ENCODE measurements around the gene HAS3.
"Not testable (repeated sequence)": the region's sequence is repeated elsewhere in the genome, so short reads cannot be mapped to it uniquely, and the experiment has no call there.

Gene HAS3, protein sequence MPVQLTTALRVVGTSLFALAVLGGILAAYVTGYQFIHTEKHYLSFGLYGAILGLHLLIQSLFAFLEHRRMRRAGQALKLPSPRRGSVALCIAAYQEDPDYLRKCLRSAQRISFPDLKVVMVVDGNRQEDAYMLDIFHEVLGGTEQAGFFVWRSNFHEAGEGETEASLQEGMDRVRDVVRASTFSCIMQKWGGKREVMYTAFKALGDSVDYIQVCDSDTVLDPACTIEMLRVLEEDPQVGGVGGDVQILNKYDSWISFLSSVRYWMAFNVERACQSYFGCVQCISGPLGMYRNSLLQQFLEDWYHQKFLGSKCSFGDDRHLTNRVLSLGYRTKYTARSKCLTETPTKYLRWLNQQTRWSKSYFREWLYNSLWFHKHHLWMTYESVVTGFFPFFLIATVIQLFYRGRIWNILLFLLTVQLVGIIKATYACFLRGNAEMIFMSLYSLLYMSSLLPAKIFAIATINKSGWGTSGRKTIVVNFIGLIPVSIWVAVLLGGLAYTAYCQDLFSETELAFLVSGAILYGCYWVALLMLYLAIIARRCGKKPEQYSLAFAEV

DNA sequence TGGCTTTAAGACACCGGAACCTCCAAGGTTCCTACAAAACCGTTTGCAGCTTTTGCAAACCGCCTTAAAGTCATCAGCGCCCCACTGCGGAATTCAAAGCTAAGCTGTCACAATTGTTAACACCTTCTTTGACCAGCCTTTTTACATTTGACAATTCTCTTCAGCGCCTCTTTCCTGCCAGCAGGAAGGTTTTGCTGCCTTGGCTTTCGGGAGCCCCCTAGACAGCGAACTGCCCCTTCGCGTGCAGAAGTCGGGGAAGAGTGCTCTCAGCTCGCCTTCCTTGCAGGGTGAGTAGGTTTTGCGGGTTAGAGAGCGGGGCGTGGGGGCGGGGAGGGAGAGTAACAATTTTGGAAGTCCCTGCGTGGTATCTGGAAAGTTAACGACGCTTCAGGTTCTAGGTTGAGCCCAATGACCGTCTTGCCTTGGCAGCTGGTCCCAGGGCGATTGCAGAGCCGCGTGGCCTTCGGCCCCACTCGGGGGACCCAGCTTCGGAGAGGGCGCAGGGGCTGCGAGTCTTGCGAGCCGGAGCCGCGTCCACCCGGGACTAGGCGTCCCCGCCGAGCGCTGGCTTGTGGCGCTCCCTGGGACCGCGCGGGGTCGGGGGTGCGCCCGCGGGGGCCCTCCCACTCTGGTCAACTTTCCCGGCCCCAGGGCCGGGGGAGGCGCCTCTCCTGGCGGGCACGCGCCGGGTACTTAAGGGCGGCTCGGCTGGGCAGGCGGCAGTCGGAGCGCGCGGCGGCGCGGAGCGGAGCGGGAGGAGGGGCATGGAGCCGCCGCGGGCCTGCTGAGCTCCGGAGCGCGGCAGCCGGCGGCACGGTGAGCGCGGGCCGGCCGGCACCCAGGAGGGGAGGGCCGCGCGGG lies at the start of gene HAS3:
TSS of gene HAS3 (plus strand) at position 153 of the 861 bp plus-strand sequence. CDS start 3,743 bp downstream, outside the sequence.
- Mint-ChIP-seq H3K4me3 (peak within 1 kb of the TSS; percentile 89), H3K27me3 (peaks cover 21% of the 10 kb centered on the region), H3K4me1 (peaks cover 10% of the 10 kb centered on the region), H3K36me3 (peaks cover 12% of the 10 kb centered on the region), H3K9me3 (no peaks in the 10 kb centered on the region), H3K27ac (no peak within 1 kb of the TSS)
- DNase-seq (ENCODE audit: low spot score in 2 of 2) (peak in 1 of 2 donors; percentile 34), ATAC-seq (ENCODE audit: low read depth) (peak; percentile 77)

DNA sequence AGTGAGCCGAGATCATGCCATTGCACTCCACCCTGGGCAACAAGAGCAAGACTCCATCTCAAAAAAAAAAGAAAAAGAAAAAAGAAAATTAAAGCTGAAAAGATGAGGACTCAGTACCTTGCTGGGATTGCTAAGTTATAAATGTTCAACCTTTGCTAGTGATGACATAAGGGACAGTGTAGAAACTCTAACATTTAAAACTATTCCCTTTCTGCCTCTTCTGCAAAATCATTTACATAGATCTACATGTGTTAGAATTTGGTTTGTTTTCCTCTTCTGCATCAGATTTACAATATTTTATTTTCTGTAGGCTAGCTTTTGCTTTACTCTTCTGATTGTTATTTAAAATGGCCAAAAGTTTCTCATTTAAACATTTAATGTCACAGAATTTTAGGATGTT lies 49.5 kb upstream of the HAS3 start:
- no peak for DNase-seq (ENCODE audit: low spot score in 2 of 2)
- H3K9me3 Mint-ChIP-seq, result no peaks in the 10 kb centered on the region
- H3K36me3 Mint-ChIP-seq, result peaks cover 3% of the 10 kb centered on the region
- no peak overlapping the region for H3K4me3 Mint-ChIP-seq
- no peak for ATAC-seq (ENCODE audit: low read depth)
- H3K27me3 Mint-ChIP-seq, result no peaks in the 10 kb centered on the region
- no peaks in the 10 kb centered on the region for H3K4me1 Mint-ChIP-seq
- no peak overlapping the region for H3K27ac Mint-ChIP-seq

DNA sequence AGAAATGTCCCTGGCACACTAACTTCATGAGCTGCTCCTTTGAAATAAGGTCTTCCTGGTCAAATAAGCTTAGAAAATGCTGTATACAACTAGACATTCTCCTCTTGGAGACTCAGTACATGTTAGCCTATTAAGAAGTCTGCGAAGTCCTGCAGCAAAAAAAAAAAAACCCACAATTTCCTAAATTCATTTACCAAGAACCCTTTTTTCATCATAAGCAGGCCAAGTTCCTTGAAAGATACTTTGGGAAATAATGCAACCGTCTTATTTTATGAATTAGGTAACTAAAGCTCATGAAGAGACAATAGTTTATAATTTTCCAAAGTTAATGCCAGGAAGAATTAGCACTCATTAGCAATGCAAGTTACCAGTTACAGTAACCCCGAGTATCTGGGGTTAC lies 49.0 kb upstream of the HAS3 start:
- H3K9me3 Mint-ChIP-seq, result no peaks in the 10 kb centered on the region
- H3K4me1 Mint-ChIP-seq, result no peaks in the 10 kb centered on the region
- no peaks in the 10 kb centered on the region for H3K27me3 Mint-ChIP-seq
- peaks cover 3% of the 10 kb centered on the region for H3K36me3 Mint-ChIP-seq
- ATAC-seq (ENCODE audit: low read depth) (no peak), DNase-seq (ENCODE audit: low spot score in 2 of 2) (no peak)
- H3K27ac Mint-ChIP-seq, result no peak overlapping the region
- no peak overlapping the region for H3K4me3 Mint-ChIP-seq

DNA sequence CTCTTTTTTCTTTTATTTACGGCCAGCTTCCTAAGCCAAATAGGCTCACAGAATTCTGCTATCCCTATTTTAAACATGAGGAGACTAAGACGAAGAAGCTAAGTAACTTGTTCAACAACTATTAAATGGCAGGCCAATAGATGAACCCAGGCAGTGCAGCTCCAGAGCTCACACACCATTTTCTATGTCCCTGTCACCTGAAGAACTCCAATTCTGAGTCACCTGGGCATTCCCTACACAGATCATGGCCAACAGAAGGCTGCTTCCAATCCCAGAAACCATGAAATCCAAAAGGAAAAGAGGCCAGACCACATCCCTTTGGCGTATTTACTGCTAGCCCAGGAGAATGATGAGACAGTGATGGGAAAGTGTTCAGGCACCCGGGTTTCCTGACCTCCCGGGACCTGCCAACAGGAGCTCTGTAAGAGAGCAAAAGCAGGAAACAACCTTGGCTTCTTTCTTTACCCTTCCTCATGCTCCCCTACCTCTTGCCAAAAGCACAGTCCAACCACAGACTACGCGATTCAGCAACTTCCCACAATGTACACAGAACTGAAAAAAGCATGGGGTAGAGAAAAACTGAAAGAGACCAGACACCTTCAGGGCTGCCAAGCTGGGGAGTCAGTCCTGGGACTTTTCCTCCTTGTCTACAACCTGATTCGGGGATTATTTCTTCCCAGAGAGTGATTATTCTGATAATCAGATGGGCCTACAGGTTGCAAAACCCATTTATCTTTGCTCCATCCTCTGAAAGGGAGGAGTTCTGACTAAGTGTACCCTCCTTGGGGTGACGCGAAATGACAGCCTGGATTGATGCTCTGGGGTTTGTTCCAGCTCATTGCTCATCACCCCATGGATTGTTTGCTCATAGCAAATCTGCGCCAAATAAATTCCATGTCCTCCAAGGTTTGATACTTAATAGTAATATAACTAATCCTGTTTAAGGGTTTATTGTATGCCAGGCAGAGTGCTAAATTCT lies 47.8 kb upstream of the HAS3 start:
- ATAC-seq (ENCODE audit: low read depth) (no peak), DNase-seq (ENCODE audit: low spot score in 2 of 2) (no peak)
- Mint-ChIP-seq H3K4me1 (no peaks in the 10 kb centered on the region), H3K27me3 (no peaks in the 10 kb centered on the region), H3K27ac (no peak overlapping the region), H3K36me3 (peaks cover 3% of the 10 kb centered on the region), H3K9me3 (no peaks in the 10 kb centered on the region), H3K4me3 (no peak overlapping the region)

DNA sequence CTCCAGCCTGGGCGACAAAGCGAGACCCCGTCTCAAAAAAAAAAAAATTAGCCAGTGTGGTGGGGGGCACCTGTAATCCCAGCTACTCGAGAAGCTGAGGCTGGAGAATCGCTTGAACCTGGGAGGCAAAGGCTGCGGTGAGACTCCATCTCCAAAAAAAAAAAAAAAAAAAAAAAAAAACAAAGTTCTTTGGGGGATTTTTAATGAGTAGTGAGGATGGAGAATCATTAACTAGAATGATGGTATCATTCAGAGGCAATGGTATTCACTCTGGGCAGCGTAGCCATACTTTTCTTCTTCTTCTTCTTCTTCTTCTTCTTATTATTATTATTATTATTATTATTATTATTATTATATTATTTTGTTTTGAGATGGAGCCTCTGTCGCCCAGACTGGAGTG lies 42.0 kb upstream of the HAS3 start:
- ATAC-seq (ENCODE audit: low read depth); H3K4me1 Mint-ChIP-seq; H3K36me3 Mint-ChIP-seq: not testable (repeated sequence)

DNA sequence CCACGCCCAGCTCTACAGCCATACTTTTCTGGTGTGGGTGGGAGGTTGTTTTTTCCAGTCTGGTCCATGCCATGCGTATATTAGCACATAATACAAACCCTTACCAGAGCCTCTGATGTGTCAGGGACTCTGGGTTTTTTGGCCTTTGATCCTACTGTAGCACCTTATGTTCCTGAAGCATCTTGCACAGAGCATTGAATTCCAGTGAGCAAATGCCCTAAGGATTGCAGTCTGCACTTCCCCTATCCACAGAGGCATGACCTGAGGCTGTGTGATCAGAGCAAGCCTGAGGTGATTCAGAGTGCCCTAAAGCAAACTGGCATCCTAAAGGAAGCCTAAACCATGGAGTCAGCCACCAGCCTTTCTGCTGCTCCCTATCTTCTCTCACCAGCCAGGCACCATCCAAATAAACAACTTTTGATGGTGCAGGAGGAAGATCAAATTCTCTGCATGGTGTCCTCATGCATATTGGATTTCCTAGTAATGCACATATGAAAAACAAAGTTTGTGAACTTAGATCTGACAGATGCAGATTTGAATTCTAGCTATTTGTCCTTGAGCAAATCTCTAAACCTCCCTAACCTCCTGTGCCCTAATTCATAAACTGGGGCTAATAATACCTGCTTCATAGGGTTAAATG lies 41.2 kb upstream of the HAS3 start:
- DNase-seq (ENCODE audit: low spot score in 2 of 2), result no peak
- Mint-ChIP-seq H3K36me3 (peaks cover 8% of the 10 kb centered on the region), H3K27ac (no peak overlapping the region), H3K4me3 (no peak overlapping the region), H3K4me1 (no peaks in the 10 kb centered on the region), H3K9me3 (no peaks in the 10 kb centered on the region), H3K27me3 (no peaks in the 10 kb centered on the region)
- no peak for ATAC-seq (ENCODE audit: low read depth)

More for the DNA sequence above, 42.0 kb upstream of the HAS3 start:
- H3K27ac Mint-ChIP-seq; H3K9me3 Mint-ChIP-seq; H3K4me3 Mint-ChIP-seq; H3K27me3 Mint-ChIP-seq; DNase-seq (ENCODE audit: low spot score in 2 of 2): not testable (repeated sequence)

DNA sequence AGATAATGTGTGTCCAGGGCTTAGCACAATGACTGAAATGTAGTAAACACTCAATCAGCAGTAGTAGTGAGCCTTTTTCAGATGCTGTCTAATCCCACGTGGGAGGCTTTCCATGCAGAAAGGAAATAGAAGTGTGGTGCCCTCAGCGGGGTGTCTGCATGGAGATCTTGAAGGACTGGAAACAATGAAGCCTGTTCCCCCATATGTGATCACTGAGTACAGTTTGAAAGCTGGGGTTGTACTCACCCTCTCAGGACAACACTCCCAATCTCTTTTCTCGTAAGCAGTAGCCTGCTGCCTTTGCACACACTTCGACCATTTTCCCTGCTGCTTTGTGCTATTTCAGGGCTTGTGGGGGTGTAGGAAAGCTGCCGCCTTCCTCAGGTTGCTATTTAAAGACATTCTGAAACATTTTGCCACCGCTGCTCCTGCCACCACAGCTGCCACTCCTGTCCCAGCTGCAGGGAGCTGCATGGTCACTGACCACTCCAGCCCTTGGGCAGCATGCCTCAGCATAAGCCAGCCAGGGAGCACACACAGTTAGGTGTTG lies 40.6 kb upstream of the HAS3 start:
- H3K4me3 Mint-ChIP-seq, result no peak overlapping the region
- ATAC-seq (ENCODE audit: low read depth) (no peak), DNase-seq (ENCODE audit: low spot score in 2 of 2) (no peak)
- peaks cover 8% of the 10 kb centered on the region for H3K36me3 Mint-ChIP-seq
- no peaks in the 10 kb centered on the region for H3K27me3 Mint-ChIP-seq
- H3K4me1 Mint-ChIP-seq, result no peaks in the 10 kb centered on the region
- H3K27ac Mint-ChIP-seq, result no peak overlapping the region
- no peaks in the 10 kb centered on the region for H3K9me3 Mint-ChIP-seq

DNA sequence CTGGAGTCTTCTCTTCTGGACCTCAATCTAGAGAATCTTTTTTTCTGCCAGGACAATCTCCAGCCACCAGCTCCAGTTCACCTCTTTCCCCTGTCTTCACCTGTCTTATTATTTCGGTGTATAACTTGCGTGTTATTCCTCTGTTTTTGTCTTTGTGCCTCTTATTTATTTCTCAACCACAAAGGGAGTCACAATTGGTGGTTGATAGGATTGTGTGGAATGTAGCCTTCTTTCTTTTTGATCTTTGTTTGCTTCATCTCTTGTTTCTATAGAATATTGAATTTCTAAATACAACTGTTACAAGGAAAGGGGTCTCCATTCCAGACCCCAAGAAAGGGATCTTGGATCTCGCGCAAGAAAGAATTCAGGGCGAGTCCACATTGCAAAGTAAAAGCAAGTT lies 35.9 kb upstream of the HAS3 start:
- Mint-ChIP-seq H3K4me3 (no peak overlapping the region), H3K36me3 (peaks cover 7% of the 10 kb centered on the region), H3K4me1 (peaks cover 2% of the 10 kb centered on the region), H3K27me3 (no peaks in the 10 kb centered on the region), H3K9me3 (no peaks in the 10 kb centered on the region), H3K27ac (no peak overlapping the region)
- DNase-seq (ENCODE audit: low spot score in 2 of 2), result no peak
- no peak for ATAC-seq (ENCODE audit: low read depth)

DNA sequence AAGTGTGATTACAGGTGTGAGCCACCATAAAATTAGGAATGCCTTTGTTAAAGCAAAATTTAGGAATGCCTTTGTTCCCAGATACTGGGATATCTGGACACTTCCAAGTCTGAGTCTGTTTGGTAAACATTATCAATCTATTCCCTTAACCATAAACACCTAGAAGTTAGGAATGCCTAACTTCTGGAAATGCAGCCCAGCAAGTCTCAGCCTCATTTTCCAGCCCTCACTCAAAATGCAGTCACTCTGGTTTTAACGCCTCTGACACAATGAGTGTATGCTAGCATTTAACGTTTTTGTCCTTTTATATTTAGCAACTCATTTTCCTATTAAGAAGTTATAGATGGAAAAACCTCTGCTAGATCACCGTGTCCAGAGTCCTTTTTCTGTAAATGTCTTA lies 34.4 kb upstream of the HAS3 start:
- H3K36me3 Mint-ChIP-seq, result peaks cover 3% of the 10 kb centered on the region
- ATAC-seq (ENCODE audit: low read depth), result no peak

DNA sequence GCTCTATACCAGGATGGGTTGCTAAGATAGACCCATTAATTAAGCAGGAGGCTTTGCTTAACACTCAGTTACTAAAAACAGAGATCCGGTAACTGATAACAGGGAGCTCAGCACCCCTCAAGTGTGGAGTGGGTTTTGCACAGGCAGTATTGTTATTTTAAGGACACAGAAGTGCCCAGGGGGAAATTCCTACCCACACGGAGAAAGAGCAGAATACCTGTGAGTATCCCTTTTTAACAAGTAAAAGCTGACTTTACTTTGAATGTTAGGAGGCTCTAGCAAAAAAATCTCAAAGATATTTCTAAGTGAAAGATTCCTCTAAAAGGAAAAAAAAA lies 32.8 kb upstream of the HAS3 start:
- DNase-seq (ENCODE audit: low spot score in 2 of 2) (no peak), ATAC-seq (ENCODE audit: low read depth) (no peak)
- no peak overlapping the region for H3K27ac Mint-ChIP-seq

More for the DNA sequence above, 34.4 kb upstream of the HAS3 start:
- Mint-ChIP-seq H3K9me3 (no peaks in the 10 kb centered on the region), H3K4me3 (no peak overlapping the region), H3K4me1 (peaks cover 2% of the 10 kb centered on the region), H3K27me3 (no peaks in the 10 kb centered on the region), H3K27ac (no peak overlapping the region)
- DNase-seq (ENCODE audit: low spot score in 2 of 2), result no peak

DNA sequence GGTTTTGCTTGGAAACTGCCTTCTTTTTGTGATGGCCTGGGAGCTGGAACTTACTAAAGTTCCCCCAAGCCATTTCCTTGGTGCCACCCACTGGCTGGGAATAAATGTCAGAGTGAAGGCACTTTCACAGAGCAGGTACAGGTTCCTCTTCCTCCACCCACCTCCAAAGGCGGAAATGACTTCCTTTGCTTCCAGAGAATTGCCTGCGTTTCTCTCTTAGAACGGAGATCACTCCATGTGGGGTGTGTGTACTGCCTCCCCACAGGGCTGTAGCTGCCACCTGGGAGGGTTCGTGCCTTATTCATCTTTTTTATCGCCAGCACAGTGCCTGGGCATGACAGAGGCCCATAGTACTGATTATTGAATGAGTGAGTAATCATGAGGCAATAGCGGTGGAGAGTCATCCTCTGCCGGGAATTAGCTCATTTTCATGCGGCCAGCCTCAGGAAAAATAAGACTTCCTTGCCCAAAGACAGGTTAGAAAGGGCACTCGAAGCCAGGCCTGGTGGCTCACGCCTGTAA lies 32.2 kb upstream of the HAS3 start:
- no peak overlapping the region for H3K27ac Mint-ChIP-seq

More for the DNA sequence above, 32.8 kb upstream of the HAS3 start:
- H3K4me1 Mint-ChIP-seq, result peaks cover 2% of the 10 kb centered on the region
- peaks cover 7% of the 10 kb centered on the region for H3K36me3 Mint-ChIP-seq
- no peaks in the 10 kb centered on the region for H3K9me3 Mint-ChIP-seq
- H3K27me3 Mint-ChIP-seq, result no peaks in the 10 kb centered on the region
- H3K4me3 Mint-ChIP-seq, result no peak overlapping the region

DNA sequence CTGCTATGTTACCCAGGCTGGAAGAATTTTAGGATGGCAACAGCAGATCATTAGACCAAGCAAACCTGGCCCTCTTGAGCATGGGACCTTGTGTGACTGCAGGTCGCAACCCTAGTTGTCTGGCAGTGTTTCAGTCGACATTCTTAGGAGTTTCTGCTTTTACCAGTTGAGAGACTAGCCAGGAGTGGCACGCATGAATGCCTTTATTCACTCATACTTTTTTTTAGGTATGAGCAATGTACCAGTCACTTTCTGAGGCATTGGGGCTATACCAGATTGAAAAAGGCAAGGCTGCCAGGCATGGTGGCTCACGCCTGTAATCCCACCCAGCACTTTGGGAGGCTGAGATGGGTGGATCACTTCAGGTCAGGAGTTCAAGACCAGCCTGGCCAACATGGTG lies 28.2 kb upstream of the HAS3 start:
- DNase-seq (ENCODE audit: low spot score in 2 of 2), result no peak
- H3K36me3 Mint-ChIP-seq, result peaks cover 8% of the 10 kb centered on the region
- no peaks in the 10 kb centered on the region for H3K27me3 Mint-ChIP-seq
- no peak overlapping the region for H3K27ac Mint-ChIP-seq
- H3K4me1 Mint-ChIP-seq, result no peaks in the 10 kb centered on the region
- H3K4me3 Mint-ChIP-seq, result no peak overlapping the region
- no peaks in the 10 kb centered on the region for H3K9me3 Mint-ChIP-seq
- ATAC-seq (ENCODE audit: low read depth), result no peak

More for the DNA sequence above, 32.2 kb upstream of the HAS3 start:
- H3K9me3 Mint-ChIP-seq, result no peaks in the 10 kb centered on the region
- peaks cover 7% of the 10 kb centered on the region for H3K36me3 Mint-ChIP-seq
- H3K27me3 Mint-ChIP-seq, result no peaks in the 10 kb centered on the region
- peaks cover 2% of the 10 kb centered on the region for H3K4me1 Mint-ChIP-seq
- no peak for DNase-seq (ENCODE audit: low spot score in 2 of 2)
- no peak overlapping the region for H3K4me3 Mint-ChIP-seq
- no peak for ATAC-seq (ENCODE audit: low read depth)

DNA sequence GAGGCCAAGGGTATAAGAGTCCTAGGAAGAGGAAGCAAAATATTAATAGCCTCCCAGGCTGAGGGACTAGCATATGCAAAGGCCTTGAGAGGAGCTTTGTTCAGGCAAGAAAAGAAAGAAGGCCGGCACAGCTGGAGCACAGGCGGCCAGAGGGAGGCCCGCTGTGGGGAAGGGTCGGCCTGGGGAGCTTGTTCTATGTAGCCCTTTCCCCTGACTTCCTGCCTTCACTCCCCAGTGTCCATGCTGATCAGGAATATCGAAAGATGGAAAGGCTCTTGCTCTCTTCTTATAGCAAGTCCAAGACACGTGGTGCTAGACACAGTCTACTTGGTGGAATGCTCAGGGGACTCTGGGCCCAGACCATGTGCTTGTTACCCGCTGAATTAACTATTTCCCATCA lies 27.4 kb upstream of the HAS3 start:
- Mint-ChIP-seq H3K27me3 (no peaks in the 10 kb centered on the region), H3K9me3 (no peaks in the 10 kb centered on the region), H3K27ac (no peak overlapping the region), H3K4me3 (no peak overlapping the region), H3K4me1 (no peaks in the 10 kb centered on the region), H3K36me3 (peaks cover 9% of the 10 kb centered on the region)
- ATAC-seq (ENCODE audit: low read depth) (no peak), DNase-seq (ENCODE audit: low spot score in 2 of 2) (no peak)
